H9 (cell line): ENCODE data around the gene SYCN. TPM values are rescaled to one million over a fixed set of nuclear protein-coding genes. Genes with fewer than 3 reads are reported as not detected.
A peak's percentile ranks its signal among the peaks of the same experiment; 100 is the strongest.

Experiments
- DNase-seq: peaks from one replicate; pipeline ENCODE4 v3.0.0-alpha.2; 2017
- H2AFZ ChIP-seq: one replicate; pipeline ENCODE4 v1.6.1; 2013; ENCODE audit warnings: mild to moderate bottlenecking, low read length, control low read depth, moderate library complexity
- H2AK5ac ChIP-seq: 2 replicates; pipeline ENCODE4 v1.6.1; 2013; ENCODE audit warnings: low read length, control low read depth, mixed read lengths; ENCODE audit not compliant: insufficient read length
- H2BK120ac ChIP-seq: one replicate; pipeline ENCODE4 v1.6.1; 2013; ENCODE audit warnings: low read depth, mild to moderate bottlenecking, low read length, control low read depth, inconsistent platforms; ENCODE audit not compliant: poor library complexity, severe bottlenecking
- H2BK12ac ChIP-seq: 2 replicates; pipeline ENCODE4 v1.6.1; 2013; ENCODE audit warnings: low read length, control low read depth, mixed read lengths, low read depth; ENCODE audit not compliant: insufficient read length
- H2BK15ac ChIP-seq: 2 replicates; pipeline ENCODE4 v1.6.1; 2013; ENCODE audit warnings: low read depth, low read length, control low read depth
- H2BK20ac ChIP-seq: one replicate; pipeline ENCODE4 v1.6.1; 2013; ENCODE audit warnings: low read depth, mild to moderate bottlenecking, low read length, control low read depth, inconsistent platforms; ENCODE audit not compliant: poor library complexity, severe bottlenecking
- H2BK5ac ChIP-seq: 2 replicates; pipeline ENCODE4 v1.6.1; 2013; ENCODE audit warnings: low read length, control low read depth, mixed read lengths; ENCODE audit not compliant: insufficient read length
- H3K14ac ChIP-seq: 2 replicates; pipeline ENCODE4 v1.6.1; 2013; ENCODE audit warnings: low read length, control low read depth; ENCODE audit not compliant: insufficient read depth
- H3K18ac ChIP-seq: 2 replicates; pipeline ENCODE4 v1.6.1; 2013; ENCODE audit warnings: low read depth, mild to moderate bottlenecking, mixed read lengths, low read length, control low read depth; ENCODE audit not compliant: insufficient read length
- H3K23ac ChIP-seq: 2 replicates; pipeline ENCODE4 v1.6.1; 2013; ENCODE audit warnings: low read length, control low read depth, mixed read lengths, low read depth; ENCODE audit not compliant: insufficient read length
- H3K23me2 ChIP-seq: 2 replicates; pipeline ENCODE4 v1.6.1; 2013; ENCODE audit warnings: low read depth, mild to moderate bottlenecking, mixed read lengths, low read length, control low read depth; ENCODE audit not compliant: insufficient read length, poor library complexity, severe bottlenecking
- H3K27ac ChIP-seq: 2 replicates; pipeline ENCODE4 v1.5.1; 2013; ENCODE audit warnings: low read length, control low read depth, mixed read lengths, low read depth; ENCODE audit not compliant: insufficient read length
- H3K27me3 ChIP-seq: 2 replicates; pipeline ENCODE4 v1.6.1; 2013; ENCODE audit warnings: low read length, control low read depth, inconsistent platforms; ENCODE audit not compliant: insufficient read depth
- H3K4ac ChIP-seq: 2 replicates; pipeline ENCODE4 v1.6.1; 2013; ENCODE audit warnings: low read depth, mild to moderate bottlenecking, control low read depth, inconsistent platforms, low read length, moderate library complexity
- H3K4me1 ChIP-seq: 2 replicates; pipeline ENCODE4 v1.6.1; 2013; ENCODE audit warnings: low read length, control low read depth, inconsistent platforms; ENCODE audit not compliant: insufficient read depth
- H3K4me2 ChIP-seq: 2 replicates; pipeline ENCODE4 v1.6.1; 2013; ENCODE audit warnings: low read length, control low read depth, mixed read lengths; ENCODE audit not compliant: insufficient read length, insufficient read depth
- H3K56ac ChIP-seq: 2 replicates; pipeline ENCODE4 v1.6.1; 2013; ENCODE audit warnings: low read depth, mild to moderate bottlenecking, mixed read lengths, low read length, control low read depth; ENCODE audit not compliant: insufficient read length
- H3K79me1 ChIP-seq: 2 replicates; pipeline ENCODE4 v1.6.1; 2013; ENCODE audit warnings: low read depth, mild to moderate bottlenecking, moderate library complexity, low read length, control low read depth, inconsistent platforms; ENCODE audit not compliant: insufficient read depth, poor library complexity, severe bottlenecking
- H3K79me2 ChIP-seq: 2 replicates; pipeline ENCODE4 v1.6.1; 2013; ENCODE audit warnings: low read length, control low read depth, inconsistent platforms; ENCODE audit not compliant: insufficient read depth
- H3K9ac ChIP-seq: 2 replicates; pipeline ENCODE4 v1.6.1; 2013; ENCODE audit warnings: low read length, control low read depth, mixed read lengths; ENCODE audit not compliant: insufficient read length; ENCODE audit errors: extremely low read depth
- H3K9me3 ChIP-seq: one replicate; pipeline ENCODE4 v1.6.1; 2013; ENCODE audit warnings: low read depth, low read length, inconsistent platforms; ENCODE audit not compliant: control insufficient read depth
- H3T11ph ChIP-seq: one replicate; pipeline ENCODE4 v1.6.1; 2013; ENCODE audit warnings: mild to moderate bottlenecking, low read length, control low read depth, inconsistent platforms
- H4K20me1 ChIP-seq: one replicate; pipeline ENCODE4 v1.6.1; 2013; ENCODE audit not compliant: control insufficient read depth, insufficient read length, insufficient read depth
- H4K5ac ChIP-seq: 2 replicates; pipeline ENCODE4 v1.6.1; 2013; ENCODE audit warnings: low read depth, mild to moderate bottlenecking, mixed read lengths, low read length, control low read depth; ENCODE audit not compliant: insufficient read length
- H4K8ac ChIP-seq: replicated peaks from 2 replicates; pipeline ENCODE4 v1.6.1; 2013; ENCODE audit warnings: low read length, control low read depth, mixed read lengths, low read depth; ENCODE audit not compliant: insufficient read length
- H4K91ac ChIP-seq: 2 replicates; pipeline ENCODE4 v1.6.1; 2013; ENCODE audit warnings: low read depth, mild to moderate bottlenecking, moderate library complexity, mixed read lengths, low read length, control low read depth; ENCODE audit not compliant: insufficient read length
- H3K27ac Mint-ChIP-seq, 3 experiments: 2 replicates in 2 of 3; 3 replicates in 1 of 3; pipeline ENCODE4 v1.8.0; 2020 to 2021; ENCODE audit warnings: mixed read lengths in 3 of 3, mild to moderate bottlenecking in 1 of 3, moderate library complexity in 1 of 3
- H3K27me3 Mint-ChIP-seq: 2 replicates; pipeline ENCODE4 v1.8.0; 2021; ENCODE audit warnings: low read depth, mild to moderate bottlenecking, moderate library complexity, mixed read lengths
- H3K36me3 Mint-ChIP-seq, 3 experiments: 2 replicates in 2 of 3; 3 replicates in 1 of 3; pipeline ENCODE4 v1.8.0; 2020 to 2021; ENCODE audit warnings: low read depth in 3 of 3, mixed read lengths in 3 of 3; ENCODE audit not compliant: insufficient read depth in 1 of 3
- H3K4me1 Mint-ChIP-seq, 2 experiments: 2 replicates each; pipeline ENCODE4 v1.8.0; 2020; ENCODE audit warnings: mixed read lengths in 2 of 2
- H3K4me3 Mint-ChIP-seq, 2 experiments: 2 replicates in 1 of 2; 3 replicates in 1 of 2; pipeline ENCODE4 v1.8.0; 2020 to 2021; ENCODE audit warnings: mild to moderate bottlenecking in 2 of 2, mixed read lengths in 2 of 2, moderate library complexity in 1 of 2
- H3K9me3 Mint-ChIP-seq, 2 experiments: 2 replicates in 1 of 2; 3 replicates in 1 of 2; pipeline ENCODE4 v1.8.0; 2020; ENCODE audit warnings: mild to moderate bottlenecking in 2 of 2, mixed read lengths in 2 of 2, moderate library complexity in 1 of 2
- WGBS: extraction: QIAGEN DNeasy Blood & Tissue Kit; methylation state at CpG from one replicate; pipeline ENCODE4 v1.1.7; 2013; ENCODE audit warnings: missing lambda C conversion rate, low lambda C conversion rate, mixed read lengths; ENCODE audit not compliant: insufficient read length; ENCODE audit errors: extremely low coverage; 5-methylcytosine and 5-hydroxymethylcytosine counted together
- total RNA-seq: library from RNA; stranded (reverse); gene quantifications from 2 replicates; pipeline ENCODE4 v1.2.1, GENCODE V29; 2021
- TF ChIP-seq, protein P1 (sequence below): fragments of 200-600 bp; sonication (generic); conservative IDR thresholded peaks from 3 replicates; pipeline ENCODE4 v1.8.0; 2021; ENCODE audit warnings: antibody characterized with exemption, mild to moderate bottlenecking

SYCN gene
- total RNA-seq, 1 experiment from 2014 or later = not detected

DNA sequence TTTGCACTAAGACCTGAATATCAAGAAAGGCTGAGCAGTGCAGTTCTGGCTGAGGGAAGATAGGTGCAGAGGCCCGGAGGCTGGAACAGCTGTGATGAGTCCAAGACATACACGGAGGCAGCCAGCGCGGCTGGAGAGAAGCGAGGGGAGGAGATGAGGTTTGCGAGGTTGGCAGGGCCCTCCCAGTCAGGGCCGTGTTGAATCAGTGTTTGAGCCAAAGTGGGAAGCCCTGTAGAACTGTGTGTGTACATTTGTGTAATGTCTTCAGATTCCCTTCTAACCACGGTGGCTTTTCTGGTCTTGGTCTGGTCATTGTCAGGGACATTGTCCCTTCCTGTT lies 43.6 kb downstream of the SYCN start:
- peaks cover 27 to 37% of the 10 kb centered on the region in 2 experiments for H3K4me1 Mint-ChIP-seq
- Histone ChIP-seq H3T11ph (no peak overlapping the region), H3K9ac (no peak overlapping the region), H3K9me3 (no peaks in the 10 kb centered on the region), H3K27me3 (no peaks in the 10 kb centered on the region), H2BK20ac (no peak overlapping the region), H3K23ac (no peak overlapping the region), H2BK120ac (no peak overlapping the region), H4K8ac (no peak overlapping the region), H3K79me1 (no peaks in the 10 kb centered on the region), H2BK5ac (no peak overlapping the region), H2BK15ac (no peak overlapping the region), H3K23me2 (peaks cover 2% of the 10 kb centered on the region), H3K4me2 (no peak overlapping the region), H4K5ac (no peak overlapping the region), H3K18ac (no peak overlapping the region), H4K20me1 (peaks cover 5% of the 10 kb centered on the region), H3K56ac (no peak overlapping the region), H3K27ac (no peak overlapping the region), H2BK12ac (no peak overlapping the region), H3K14ac (no peak overlapping the region), H3K4me1 (peaks cover 3% of the 10 kb centered on the region; the same call in 1 of the 2 replicates), H3K79me2 (peaks cover 4% of the 10 kb centered on the region; the same call in 1 of the 2 replicates), H2AFZ (no peak overlapping the region), H2AK5ac (no peak overlapping the region), H4K91ac (no peak overlapping the region), H3K4ac (no peak overlapping the region)
- H3K9me3 Mint-ChIP-seq = no peaks in the 10 kb centered on the region
- H3K4me3 Mint-ChIP-seq = no peak overlapping the region; a peak in 1 of 5 replicates
- no peaks in the 10 kb centered on the region for H3K27me3 Mint-ChIP-seq
- WGBS = no CpG with 5 or more reads among the region's 8 CpGs
- peak overlapping the region; percentile 60 to 87 (median 81); a peak in 4 of 7 replicates for H3K27ac Mint-ChIP-seq
- peaks cover 0 to 8% (median 2%) of the 10 kb centered on the region in 3 experiments; a peak in 3 of 7 replicates for H3K36me3 Mint-ChIP-seq
- DNase-seq = no peak
- TF ChIP-seq, protein P1, sequence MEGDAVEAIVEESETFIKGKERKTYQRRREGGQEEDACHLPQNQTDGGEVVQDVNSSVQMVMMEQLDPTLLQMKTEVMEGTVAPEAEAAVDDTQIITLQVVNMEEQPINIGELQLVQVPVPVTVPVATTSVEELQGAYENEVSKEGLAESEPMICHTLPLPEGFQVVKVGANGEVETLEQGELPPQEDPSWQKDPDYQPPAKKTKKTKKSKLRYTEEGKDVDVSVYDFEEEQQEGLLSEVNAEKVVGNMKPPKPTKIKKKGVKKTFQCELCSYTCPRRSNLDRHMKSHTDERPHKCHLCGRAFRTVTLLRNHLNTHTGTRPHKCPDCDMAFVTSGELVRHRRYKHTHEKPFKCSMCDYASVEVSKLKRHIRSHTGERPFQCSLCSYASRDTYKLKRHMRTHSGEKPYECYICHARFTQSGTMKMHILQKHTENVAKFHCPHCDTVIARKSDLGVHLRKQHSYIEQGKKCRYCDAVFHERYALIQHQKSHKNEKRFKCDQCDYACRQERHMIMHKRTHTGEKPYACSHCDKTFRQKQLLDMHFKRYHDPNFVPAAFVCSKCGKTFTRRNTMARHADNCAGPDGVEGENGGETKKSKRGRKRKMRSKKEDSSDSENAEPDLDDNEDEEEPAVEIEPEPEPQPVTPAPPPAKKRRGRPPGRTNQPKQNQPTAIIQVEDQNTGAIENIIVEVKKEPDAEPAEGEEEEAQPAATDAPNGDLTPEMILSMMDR = no peak
